LHCN-M2 (cell line): ENCODE results near the gene PEX14. TPM values are rescaled to one million over a fixed set of nuclear protein-coding genes. Genes with fewer than 3 reads are reported as not detected.

Experiments
- DNase-seq: peaks from one replicate; pipeline ENCODE4 v3.0.0-alpha.2; 2012; ENCODE audit warnings: low read depth
- total RNA-seq: library from RNA; depleted of rRNA; stranded (reverse); fragments of >200 nt; gene quantifications from 2 replicates; pipeline ENCODE4 v1.2.3, GENCODE V29; 2014

Gene PEX14
- total RNA-seq, 1 experiment from 2014 or later = 13.4 TPM

DNA sequence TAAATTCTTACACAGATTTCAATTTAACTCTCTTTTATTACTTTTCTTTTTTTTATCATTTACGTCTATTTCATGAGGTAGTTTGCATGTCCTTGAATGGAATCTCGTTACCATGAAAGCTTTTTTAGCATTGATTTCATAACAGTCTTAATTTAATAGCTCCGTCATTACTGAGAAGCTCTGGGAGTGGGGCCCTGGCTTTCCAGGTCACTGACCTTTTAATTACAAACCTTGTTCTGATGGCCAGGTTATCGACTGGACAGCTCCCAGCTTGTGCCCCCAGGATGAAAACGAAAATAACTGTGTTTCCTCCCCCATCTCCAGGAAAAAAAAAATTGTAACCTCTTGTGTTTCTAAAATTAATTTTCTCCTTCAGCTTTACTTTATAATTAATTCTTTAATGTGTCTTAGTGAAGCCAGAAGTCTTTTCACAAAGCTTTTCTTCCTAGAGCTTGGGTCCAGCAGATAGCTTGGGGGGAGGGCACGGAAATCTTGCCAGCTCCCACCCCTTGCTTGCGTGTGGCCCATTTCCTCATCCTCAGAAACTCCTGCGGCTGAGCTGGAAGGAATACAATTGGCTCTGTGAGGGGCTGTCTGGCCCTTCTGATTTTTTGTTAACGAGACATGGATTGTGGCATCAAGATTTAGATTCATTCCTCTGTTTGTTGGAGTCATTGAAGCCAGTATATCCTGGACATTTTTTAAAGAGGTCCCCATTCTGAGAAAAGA lies 65.7 kb downstream of the PEX14 start:
- DNase-seq = no peak

DNA sequence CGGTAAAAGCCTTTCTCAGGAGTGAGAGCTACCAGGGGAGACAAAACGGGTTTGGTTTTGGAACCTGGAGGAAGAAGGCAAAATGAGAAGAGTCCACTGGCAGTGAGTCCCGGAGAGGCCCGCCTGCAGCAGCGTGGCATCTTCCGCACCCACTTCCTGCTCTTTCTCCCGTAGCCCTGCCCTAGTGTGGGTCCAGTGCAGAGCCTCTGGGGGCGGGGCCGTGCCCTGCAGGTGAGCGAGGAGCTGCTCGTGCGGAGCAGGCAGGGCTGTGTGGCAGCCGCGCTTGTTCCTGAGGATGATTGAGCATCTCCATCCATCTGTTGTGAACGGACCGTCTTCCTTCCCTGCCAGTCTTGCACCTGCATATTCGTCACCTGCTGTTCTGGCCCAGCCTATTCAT lies 66.5 kb downstream of the PEX14 start:
- no peak for DNase-seq

DNA sequence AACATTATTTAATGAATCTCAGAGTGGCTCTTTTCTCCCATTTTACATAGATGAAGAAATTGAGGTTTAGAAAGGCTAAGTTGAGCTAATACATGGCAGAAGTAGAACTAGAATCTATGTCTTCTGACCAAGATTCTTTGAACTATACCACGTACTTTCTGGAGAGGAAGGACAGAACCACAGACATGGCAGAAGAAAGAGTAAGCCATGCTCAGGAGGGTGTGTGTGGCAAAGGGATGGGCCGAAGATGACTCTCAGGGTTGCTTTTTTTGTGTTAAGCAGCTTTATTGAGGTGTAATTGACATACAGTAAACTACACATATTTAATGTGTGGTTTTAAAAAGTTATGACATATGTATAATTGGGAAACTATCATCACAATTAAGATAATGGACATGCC lies 69.5 kb downstream of the PEX14 start:
- no peak for DNase-seq

DNA sequence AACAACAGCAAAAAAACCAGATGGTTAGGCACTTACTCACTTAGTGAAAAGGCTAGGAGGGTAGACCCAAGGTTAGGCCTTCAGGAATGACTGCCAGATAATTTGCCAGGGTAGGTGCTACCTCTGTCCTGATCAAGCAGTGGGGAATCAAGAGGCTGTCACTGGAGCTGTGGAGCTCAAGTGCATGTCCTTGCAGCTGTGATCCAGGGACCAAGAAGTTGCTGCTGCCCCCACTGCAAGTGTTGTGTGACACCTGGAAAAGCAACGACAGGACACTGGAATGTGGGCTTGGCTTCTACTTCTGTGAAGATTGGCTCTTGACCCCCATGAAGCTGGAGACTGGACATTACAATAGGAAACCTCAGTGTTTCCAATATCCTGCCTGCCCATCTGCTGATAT lies 72.1 kb downstream of the PEX14 start:
- no peak for DNase-seq

DNA sequence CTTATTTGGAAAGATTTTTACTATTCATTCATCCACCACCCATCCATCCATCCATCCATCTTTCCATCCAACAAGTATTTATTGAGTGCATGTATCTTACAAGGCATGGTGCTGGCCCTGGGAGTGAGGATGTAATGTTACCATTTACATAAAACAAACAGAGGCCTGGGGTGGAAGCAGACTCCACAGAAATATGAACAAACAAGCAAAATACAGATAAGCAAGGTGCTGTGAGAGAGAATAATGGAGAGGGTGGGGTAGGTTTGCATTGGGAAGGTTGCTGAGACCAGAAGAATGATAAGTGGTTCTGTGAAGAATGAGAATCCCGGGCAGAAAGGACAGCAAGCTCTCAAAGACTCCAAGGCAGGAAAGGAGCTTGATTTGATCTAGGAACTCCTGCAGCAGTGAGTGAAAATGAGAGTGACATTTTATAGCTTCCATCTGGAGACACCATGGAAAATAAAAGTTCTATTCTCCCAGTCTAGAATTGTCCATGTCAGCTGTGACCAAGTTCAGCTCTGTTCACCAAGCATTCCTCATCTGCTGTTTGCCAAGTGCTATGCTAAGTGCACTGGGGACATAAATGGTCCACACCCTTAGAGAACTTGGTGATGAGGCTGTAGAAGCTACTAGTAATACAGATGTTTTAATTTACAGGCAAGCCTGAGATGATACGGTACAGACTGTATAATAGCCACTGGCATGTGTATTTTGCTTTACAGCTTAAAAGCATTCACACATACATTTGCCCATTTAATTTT lies 75.3 kb downstream of the PEX14 start:
- no peak for DNase-seq

DNA sequence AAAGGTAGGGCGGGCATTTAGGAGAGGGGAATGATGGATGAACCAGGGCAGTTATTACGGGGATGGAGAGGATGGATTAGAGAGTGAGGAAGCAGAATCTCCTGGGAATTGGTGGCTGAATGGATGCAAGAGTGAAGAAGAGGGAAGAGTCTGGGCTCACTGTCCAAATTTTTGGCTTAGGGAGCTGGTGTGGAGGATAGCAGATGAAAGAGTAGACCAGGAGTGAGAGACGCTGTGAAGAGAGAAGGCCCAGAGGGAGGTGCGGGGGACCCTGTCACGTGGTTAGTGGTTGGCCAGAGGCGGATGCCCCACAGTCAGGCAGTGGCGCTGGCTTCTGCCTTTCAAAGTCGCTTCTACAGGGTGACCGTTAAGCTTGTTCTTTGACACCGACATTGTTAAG lies 78.4 kb downstream of the PEX14 start:
- no peak for DNase-seq

DNA sequence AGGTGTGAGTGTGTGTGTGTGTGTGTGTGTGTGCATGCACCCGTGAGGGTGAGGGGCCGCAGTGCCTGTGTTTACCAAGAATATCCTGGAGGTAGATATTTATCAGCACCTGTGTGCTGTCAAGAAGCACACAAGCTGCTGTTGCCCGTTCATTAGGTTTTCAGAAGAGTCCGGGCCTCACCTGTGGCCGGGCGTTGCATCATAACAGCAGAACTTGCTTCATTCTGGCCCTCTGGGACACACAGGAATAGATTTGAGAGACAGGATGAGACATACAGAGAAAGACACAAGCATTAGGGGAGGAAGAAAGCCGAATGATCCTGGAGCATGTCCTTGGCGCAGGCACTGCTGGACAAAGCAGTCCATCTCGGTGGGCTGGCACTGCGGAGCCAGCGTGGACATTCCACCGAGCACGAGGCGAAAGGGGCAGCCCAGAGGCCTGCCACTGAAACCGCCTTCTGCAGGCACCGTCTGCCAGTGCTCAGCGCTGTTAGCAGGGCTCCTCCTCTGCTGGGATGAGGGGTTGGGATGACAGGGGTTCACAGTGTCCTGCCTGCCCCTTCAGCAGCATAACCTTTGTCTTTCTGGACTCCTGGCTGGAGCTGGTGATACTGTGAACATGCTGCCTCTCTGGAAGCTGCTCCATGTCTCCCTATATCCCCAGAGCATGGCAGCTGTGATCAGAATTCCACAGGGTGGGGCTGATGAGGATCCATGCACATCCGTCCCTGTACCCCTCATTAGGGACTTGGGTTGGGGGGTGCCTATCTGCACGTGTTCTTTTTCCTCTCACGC lies 81.1 kb downstream of the PEX14 start:
- DNase-seq = no peak

DNA sequence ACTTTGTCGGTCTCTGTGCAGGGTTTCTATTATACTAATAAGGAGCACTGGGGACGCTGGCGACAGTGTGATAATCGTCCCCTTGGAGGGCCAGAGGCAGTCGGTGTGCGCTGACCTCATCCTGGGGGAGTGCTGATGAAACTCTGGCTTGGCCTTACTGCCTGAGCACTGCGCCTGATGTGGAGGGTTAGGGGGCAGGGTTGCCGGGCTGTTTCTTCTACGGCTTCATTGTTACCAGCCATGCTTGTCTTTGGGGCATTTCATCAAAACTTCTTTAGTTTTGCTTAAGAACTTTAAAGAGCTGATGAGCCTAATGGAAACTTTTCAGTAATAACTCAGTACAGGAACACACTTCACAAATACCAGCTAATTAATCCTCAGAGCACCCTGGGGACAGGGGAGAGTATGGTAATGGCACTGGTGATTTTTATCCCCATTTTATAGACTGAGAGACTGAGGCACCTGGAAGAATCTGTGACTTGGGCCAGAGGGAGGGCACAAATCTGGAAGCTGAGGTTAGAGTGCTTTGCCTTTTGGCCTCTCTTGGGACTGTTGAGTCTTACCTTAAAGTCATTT lies 81.8 kb downstream of the PEX14 start:
- DNase-seq = no peak

DNA sequence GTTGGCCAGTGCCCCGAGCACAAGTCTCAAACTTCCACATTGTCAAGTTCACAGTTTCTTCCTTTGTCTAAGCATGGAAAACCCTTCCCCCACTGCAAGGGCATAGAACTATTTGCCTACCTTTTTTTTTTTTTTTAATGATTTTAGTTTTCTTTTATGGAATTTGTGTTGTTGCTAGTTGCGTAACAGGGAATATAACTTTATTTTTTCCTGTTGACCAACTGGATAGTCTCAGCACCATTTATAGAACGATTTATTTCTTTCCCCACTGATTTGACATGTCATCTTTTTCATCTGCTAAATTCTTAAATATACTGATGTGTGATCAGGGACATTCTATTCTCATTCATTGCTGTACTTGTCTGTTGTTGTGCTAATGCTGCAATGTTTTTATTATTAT lies 83.0 kb downstream of the PEX14 start:
- no peak for DNase-seq

DNA sequence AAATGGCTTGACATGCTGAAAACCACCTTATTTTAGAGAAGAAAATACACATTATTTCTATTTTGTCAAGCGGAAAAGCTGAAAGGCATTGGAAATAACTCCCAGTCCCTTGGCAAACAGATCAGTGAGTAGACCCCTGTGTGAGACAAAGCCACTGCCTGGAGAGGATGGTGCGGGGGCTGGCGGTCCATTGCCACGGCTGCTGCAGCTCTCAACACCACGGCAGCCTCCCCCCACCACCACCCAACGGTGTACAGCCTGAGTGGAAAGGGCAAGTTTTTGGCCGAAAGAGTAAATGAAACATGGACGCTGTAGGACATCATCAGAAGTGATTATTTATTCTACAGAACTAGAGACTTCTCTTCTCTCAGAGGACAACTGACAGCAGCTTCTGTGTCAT lies 84.6 kb downstream of the PEX14 start:
- no peak for DNase-seq

DNA sequence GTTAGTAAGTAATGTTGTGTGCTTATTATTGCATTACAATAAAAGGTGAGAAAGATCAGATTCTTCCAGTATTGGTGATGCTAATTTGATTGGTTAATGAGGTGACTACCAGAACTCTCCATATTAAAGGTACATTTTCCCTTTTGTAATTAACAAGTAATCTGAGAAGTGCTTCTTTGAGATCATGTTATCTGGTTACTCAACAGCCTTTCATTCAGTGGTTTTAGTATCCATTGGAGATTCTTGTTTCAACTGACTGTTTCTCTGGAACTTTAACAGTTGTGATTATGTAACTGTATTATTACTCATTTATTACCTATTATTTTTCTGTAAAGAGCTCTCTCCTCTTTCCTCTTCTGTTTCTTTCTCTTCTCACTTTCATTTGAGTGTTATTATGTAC lies 86.7 kb downstream of the PEX14 start:
- DNase-seq = peak; percentile 51

DNA sequence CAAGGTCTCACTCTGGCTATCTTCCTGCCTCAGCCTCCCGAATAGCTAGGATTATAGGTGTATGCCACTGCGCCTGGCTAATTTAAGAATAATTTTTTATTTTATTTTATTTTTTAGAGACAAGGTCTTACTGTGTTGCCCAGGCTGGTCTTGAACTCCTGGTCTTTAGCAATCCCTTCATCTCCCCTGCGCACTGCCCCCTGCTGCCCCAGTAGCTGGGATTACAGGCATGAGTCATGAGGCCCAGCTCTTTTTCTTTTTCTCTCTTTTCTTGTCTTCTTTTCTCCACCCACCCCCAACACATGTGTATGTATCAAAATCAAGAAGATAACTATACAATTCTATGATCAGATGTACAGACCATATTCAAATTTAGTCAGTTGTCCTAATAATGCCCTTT lies 87.2 kb downstream of the PEX14 start:
- DNase-seq = peak; percentile 35

DNA sequence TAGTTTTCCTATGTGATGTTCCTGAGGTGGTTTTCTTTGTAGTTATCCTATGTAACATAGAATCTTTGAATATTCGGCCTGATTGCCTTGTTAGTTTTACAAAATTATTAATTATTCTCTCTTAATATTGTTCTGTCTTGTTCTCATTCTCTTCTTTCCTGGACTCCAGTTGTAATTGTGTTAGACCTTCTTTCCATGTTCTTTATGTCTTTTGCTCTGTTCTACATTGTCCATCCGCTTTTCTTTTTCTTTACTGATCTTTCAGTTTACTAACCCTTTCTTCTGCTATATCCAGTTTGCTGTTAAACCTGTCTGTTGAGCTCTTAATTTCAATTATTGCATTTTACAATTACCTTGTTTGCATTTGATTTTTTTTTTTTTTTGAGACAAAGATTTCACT lies 89.3 kb downstream of the PEX14 start:
- no peak for DNase-seq

DNA sequence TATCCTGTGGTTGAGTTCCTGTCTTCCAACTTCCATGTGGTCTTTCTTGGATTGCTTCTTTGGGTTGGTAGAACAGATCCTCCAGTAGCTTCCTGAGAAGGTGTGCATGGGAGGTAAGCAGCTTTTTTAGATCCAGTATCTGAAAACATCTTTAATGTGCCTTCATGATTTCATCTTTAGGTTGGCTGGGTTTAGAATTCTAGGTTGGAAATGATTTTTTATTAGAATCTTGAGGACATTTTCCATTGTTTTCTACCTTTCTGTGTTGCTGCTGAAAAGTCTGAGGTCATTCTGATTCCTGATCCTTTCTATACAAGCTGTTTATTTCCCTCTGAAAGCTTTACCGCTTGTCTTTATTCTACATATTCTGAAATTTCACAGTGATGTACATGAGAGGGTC lies 94.8 kb downstream of the PEX14 start:
- DNase-seq = no peak

DNA sequence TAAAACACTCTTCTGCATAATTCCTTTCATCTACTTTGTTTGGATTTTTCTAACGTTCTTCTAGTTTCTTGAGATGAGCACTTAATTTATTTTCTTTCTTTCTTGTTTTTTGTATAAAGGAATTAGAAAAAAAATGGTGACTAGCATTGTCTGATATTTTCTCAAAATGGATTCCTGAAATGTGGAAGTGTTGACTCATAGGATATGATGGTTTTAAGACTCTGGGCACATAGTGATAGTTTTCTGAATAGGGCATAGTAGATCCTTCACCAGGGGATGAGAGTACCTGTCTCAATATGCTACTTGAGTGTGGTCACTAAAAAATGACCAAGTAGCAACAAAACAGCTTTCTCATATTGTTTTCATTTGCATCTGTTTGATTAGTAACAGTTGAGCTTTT lies 100.9 kb downstream of the PEX14 start:
- peak; percentile 85 for DNase-seq

DNA sequence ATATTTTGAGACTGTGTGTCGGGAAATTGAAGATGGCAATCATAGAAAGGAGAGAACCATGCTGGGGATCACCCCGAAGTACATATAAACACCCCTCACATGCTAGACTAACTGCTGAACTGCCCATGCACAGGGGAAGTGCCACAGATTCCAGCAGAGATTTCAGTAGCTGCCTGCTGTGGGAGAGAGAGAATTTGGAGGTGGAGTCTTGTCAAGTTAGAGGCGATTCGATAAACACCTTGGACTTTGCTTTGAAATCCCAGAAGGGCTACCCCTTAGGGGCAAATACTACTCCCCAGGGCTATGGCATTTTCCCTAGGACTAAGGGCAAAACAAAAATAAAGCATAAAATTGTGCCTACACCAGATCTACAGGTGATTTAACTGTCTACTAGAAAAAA lies 103.3 kb downstream of the PEX14 start:
- no peak for DNase-seq

DNA sequence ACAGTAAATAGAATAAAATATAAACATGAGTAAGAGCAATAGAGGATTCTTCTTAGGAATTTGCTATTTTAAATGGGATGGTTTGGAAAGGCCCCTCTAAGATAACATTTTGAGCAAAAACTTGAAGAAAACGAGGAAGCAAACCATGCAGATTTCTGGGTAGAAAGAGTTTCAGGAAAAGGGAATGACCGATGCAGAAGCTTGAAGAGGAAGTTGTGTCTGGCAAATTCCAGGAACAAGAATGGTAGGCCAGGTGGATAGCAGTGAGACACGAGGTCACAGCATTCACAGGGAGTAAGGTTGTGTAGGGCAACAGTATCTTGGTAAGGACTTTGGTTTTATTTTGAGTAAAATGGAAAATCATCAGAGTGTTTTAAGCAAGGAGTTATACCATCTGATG lies 108.9 kb downstream of the PEX14 start:
- no peak for DNase-seq

DNA sequence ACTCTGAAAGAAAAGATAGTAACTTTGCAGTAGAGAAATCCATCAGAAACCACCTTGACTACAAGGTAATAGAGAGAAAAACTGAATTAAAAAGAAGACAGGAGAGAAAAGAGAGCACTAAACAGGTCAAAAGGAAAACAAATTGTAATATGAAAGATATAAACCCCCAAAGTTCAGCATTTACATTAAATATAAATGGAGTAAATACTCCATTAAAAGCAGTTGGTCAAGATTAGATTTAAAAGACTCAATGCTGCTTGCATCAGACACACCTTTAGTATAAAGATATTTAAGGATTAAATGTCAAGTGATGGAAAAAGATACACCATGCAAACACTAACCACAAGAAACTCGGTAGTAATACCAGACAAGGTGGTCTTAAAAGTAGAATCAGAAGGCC lies 110.5 kb downstream of the PEX14 start:
- no peak for DNase-seq

DNA sequence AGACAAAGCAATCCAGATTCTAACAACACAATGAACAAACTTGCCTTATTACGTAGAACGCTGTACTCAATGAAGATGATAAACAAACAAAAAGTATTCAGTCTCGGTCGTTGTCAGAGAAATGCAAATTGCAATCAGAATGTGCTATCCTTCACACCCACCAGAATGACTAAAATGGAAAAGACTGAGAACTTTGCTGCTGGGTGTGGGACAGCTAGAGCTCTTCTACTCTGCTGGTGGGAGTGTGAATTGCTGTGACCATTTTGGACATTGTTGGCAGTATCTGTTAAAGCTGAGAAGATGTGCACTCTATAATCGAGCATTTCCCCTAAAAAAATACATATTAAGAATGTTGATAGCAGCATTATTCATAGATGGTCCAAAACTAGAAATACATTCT lies 111.4 kb downstream of the PEX14 start:
- no peak for DNase-seq

DNA sequence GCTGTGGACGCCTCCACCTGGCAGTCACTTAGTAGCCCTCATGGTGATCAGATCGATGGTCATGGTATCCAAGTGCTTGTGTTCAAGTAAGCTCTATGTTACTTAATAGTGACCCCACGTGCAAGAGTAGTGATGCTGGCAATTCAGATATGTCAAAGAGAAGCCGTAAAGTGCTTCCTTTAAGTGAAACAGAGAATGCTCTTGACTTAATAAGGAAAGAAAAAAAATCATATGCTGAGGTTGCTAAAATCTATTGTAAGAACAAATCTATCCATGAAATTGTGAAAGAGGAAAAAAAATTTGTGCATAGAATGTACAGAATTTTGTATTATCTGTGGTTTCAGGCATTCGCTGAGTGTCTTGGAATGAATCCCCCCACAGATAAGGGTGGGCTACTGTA lies 113.9 kb downstream of the PEX14 start:
- no peak for DNase-seq

DNA sequence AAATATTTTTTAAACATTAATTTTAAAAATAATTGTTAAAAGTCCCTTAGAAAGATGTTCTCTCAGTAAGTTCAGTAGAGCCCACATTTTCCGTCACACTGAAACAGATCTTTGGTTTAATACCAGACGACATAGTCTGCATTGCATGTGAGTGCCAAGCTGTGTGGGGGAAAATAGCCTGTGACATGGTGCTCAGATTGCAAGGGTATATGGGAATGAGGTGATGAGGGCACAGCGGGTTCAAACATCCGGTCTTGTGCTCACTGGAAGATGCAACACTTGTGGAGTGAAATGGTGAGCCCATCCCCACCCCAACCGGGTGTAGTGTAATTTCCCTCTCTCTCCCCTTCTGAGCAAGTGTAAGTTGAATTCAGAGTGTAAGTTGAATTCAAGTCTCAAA lies 114.3 kb downstream of the PEX14 start:
- DNase-seq = no peak

DNA sequence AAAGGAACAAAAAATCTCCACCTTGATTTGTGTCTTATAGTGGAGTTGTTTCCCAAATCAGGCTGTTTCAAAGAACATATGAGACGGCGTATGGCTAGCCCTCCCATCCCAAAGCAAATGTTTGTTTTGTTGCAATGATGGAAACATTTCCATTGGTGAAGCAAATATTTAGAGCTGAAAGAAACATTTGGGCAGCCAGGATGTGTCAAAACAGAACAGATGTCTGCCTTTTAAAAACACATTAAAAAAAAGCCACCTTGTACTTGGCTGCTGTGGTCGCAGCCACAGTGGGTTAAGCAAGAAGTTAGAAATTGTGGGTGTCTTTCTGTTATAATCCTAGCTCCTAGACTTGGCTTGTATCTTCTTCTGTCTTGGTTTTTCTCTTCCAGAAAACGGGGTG lies 116.3 kb downstream of the PEX14 start:
- DNase-seq = peak; percentile 28
